Panc1 (cell line): ENCODE measurements around the gene GRIK1. TPM values are rescaled to one million over a fixed set of nuclear protein-coding genes. Genes with fewer than 3 reads are reported as not detected.

Experiments
- ATAC-seq: fragments of 200-7000 bp; cut with Tn5 transposase; 2 replicates; pipeline ENCODE4 v1.9.1; 2020; ENCODE audit warnings: mild to moderate bottlenecking, moderate library complexity
- BruUV-seq: library from RNA; stranded (reverse); fragments of 400-500 nt; replicated peaks from 2 replicates; lab custom pipeline; 2021; lab: Mats Ljungman, UMichigan
- CTCF ChIA-PET: fragments of 300-600 bp; sonication (Branson Sonifier 250); formaldehyde crosslinking; loops from one replicate; lab custom pipeline; 2022; ENCODE audit warnings: antibody characterized with exemption; lab: Charles Lee
- POLR2A ChIA-PET: fragments of 300-600 bp; sonication (Branson Sonifier 250); formaldehyde crosslinking; loops from one replicate; lab custom pipeline; 2022; ENCODE audit warnings: antibody characterized with exemption; lab: Charles Lee
- DNase-seq: peaks from one replicate; pipeline ENCODE4 v3.0.0-alpha.2; 2010; ENCODE audit warnings: low read depth, low spot score
- H3K27ac ChIP-seq: 2 replicates; pipeline ENCODE4 v1.5.1; 2011; ENCODE audit warnings: mild to moderate bottlenecking, low read length, inconsistent platforms
- H3K27me3 ChIP-seq: fragments of 200-500 bp; sonication (Bioruptor generic); 2 replicates; pipeline ENCODE4 v1.6.0; 2014; ENCODE audit warnings: low read length, inconsistent platforms; ENCODE audit not compliant: control insufficient read depth, insufficient read depth
- H3K36me3 ChIP-seq: fragments of 200-500 bp; sonication (Bioruptor generic); 2 replicates; pipeline ENCODE4 v1.5.1; 2014; ENCODE audit warnings: inconsistent platforms, mild to moderate bottlenecking, low read length, moderate library complexity; ENCODE audit not compliant: control insufficient read depth, insufficient read depth
- H3K4me1 ChIP-seq: 2 replicates; pipeline ENCODE4 v1.5.1; 2011; ENCODE audit warnings: inconsistent platforms, mild to moderate bottlenecking, low read length, moderate library complexity; ENCODE audit not compliant: control insufficient read depth, insufficient read depth
- H3K4me3 ChIP-seq, 2 experiments: 2 replicates each; pipeline ENCODE4 v1.5.1; 2011 to 2012; ENCODE audit warnings: low read depth in 2 of 2, low read length in 2 of 2, mild to moderate bottlenecking in 2 of 2, inconsistent platforms in 1 of 2, moderate library complexity in 1 of 2
- H3K9me3 ChIP-seq: fragments of 200-500 bp; sonication (Bioruptor generic); 2 replicates; pipeline ENCODE4 v1.5.1; 2014; ENCODE audit warnings: low read depth, mild to moderate bottlenecking, inconsistent platforms, low read length, moderate library complexity; ENCODE audit not compliant: control insufficient read depth, insufficient read depth
- CTCF ChIP-seq: fragments of 450-650 bp; IDR thresholded peaks from 2 replicates; pipeline ENCODE4 v1.5.1; 2017; ENCODE audit warnings: mild to moderate bottlenecking
- POLR2AphosphoS5 ChIP-seq: IDR thresholded peaks from 2 replicates; pipeline ENCODE4 v1.6.1; 2012; ENCODE audit warnings: mild to moderate bottlenecking, low read depth, low read length, moderate library complexity
- REST ChIP-seq, 2 experiments: IDR thresholded peaks; 2 replicates each; pipeline ENCODE4 v1.6.1; 2011 to 2012; ENCODE audit warnings: low read depth in 2 of 2, control low read depth in 1 of 2, low read length in 1 of 2, mild to moderate bottlenecking in 1 of 2, moderate library complexity in 1 of 2; ENCODE audit not compliant: insufficient read depth in 1 of 2
- SIN3A ChIP-seq: IDR thresholded peaks from 2 replicates; pipeline ENCODE4 v1.6.1; 2012; ENCODE audit warnings: low read depth, mild to moderate bottlenecking, low read length, moderate library complexity, borderline replicate concordance; ENCODE audit not compliant: insufficient read depth
- TCF7L2 ChIP-seq: IDR thresholded peaks from 2 replicates; pipeline ENCODE4 v1.6.1; 2011; ENCODE audit warnings: mild to moderate bottlenecking, low read depth, low read length, inconsistent platforms
- in situ Hi-C: cut with HindIII; loops from 2 replicates; pipeline ENCODE4 v1.10.0; 2016; ENCODE audit warnings: low sequenced_read_pairs, low pct_unique_long_range_greater_than_20kb
- intact Hi-C: fragments of 100-400 bp; cut with micrococcal nuclease; formaldehyde crosslinking; loops from one replicate; pipeline ENCODE4 v1.10.0; 2022; ENCODE audit not compliant: unreplicated experiment
- total RNA-seq: library from RNA; stranded (reverse); gene quantifications from one replicate; pipeline ENCODE4 v1.2.1, GENCODE V29; 2021; ENCODE audit not compliant: unreplicated experiment

Gene GRIK1
- total RNA-seq, 1 experiment from 2014 or later, result not detected

- CTCF ChIA-PET, result no interaction called here
- Histone ChIP-seq H3K4me3 (no peak overlapping the region), H3K4me1 (no peaks in the 10 kb centered on the region), H3K36me3 (no peaks in the 10 kb centered on the region), H3K27me3 (no peaks in the 10 kb centered on the region), H3K27ac (no peak overlapping the region), H3K9me3 (no peaks in the 10 kb centered on the region)
- DNase-seq (no peak), ATAC-seq (no peak)
- TF ChIP-seq SIN3A, result no peak
- no peak for TF ChIP-seq POLR2AphosphoS5
- TF ChIP-seq CTCF, result no peak
- TF ChIP-seq REST (IDR thresholded peaks at IDR 0.05; ENCODE audit: insufficient read depth in 1 of 2, low read depth in 2 of 2, low read length in 1 of 2), result no peak
- no peak for TF ChIP-seq TCF7L2
- POLR2A ChIA-PET, result no interaction called here
- intact Hi-C loops (no loop called here), in situ Hi-C loops (no loop called here)
- no TSS peak for BruUV-seq
Measured at GRCh38 chr21:29801122-29801521, 138.7 kb downstream of the GRIK1 start.

- H3K27me3 ChIP-seq, result no peaks in the 10 kb centered on the region
- H3K9me3 ChIP-seq, result no peaks in the 10 kb centered on the region
- DNase-seq (no peak), ATAC-seq (no peak)
- intact Hi-C loops, result no loop called here
- H3K4me3 ChIP-seq, result no peak overlapping the region
- ChIA-PET POLR2A (no interaction called here), CTCF (no interaction called here)
- H3K27ac ChIP-seq, result no peak overlapping the region
- in situ Hi-C loops, result no loop called here
- no peak for TF ChIP-seq TCF7L2
- TF ChIP-seq CTCF, result no peak
- TF ChIP-seq POLR2AphosphoS5, result no peak
- TF ChIP-seq SIN3A, result no peak
- no peak for TF ChIP-seq REST (IDR thresholded peaks at IDR 0.05; ENCODE audit: insufficient read depth in 1 of 2, low read depth in 2 of 2, low read length in 1 of 2)
- BruUV-seq, result no TSS peak
- H3K36me3 ChIP-seq, result no peaks in the 10 kb centered on the region
- H3K4me1 ChIP-seq, result no peaks in the 10 kb centered on the region
Measured at GRCh38 chr21:29800056-29800455, 139.7 kb downstream of the GRIK1 start.
